ENCODE data around the gene STX2. TPM values are rescaled to one million over a fixed set of nuclear protein-coding genes. Genes with fewer than 3 reads are reported as not detected.
A peak's percentile ranks its signal among the peaks of the same experiment; 100 is the strongest.
"Not testable (repeated sequence)": the region's sequence is repeated elsewhere in the genome, so short reads cannot be mapped to it uniquely, and the experiment has no call there.

STX2 gene
- total and polyA plus RNA-seq, 10 donors = 7.4 to 18.4 (median 12.7) TPM

GRCh38 chr12:130849561-130850417, 10.7 kb upstream of the STX2 start:
- H3K27ac ChIP-seq = no peak overlapping the region
- H3K36me3 ChIP-seq = no peaks in the 10 kb centered on the region
- TF ChIP-seq POLR2A (IDR thresholded peaks at IDR 0.05) (no peak), POLR2AphosphoS5 (IDR thresholded peaks at IDR 0.05) (no peak), CTCF (IDR thresholded peaks at IDR 0.05 in 8 of 11, conservative IDR thresholded peaks at IDR 0.05 in 3 of 11) (no peak)
- H3K9me3 ChIP-seq = peaks cover 0 to 7% (median 0%) of the 10 kb centered on the region in 8 donors
- H3K4me3 ChIP-seq = no peak overlapping the region
- intact Hi-C loops (cut with DNase I; ENCODE audit: low total_unique reads) = no loop called here
- H3K27me3 ChIP-seq (replicated peaks in 1 of 7) = peaks cover 0 to 14% (median 0%) of the 10 kb centered on the region in 7 donors
- 77 to 86% (median 82%) methylated on average over 7 of the region's 7 CpGs for WGBS, 5 donors
- peak; percentile 34 for DNase-seq
- no peaks in the 10 kb centered on the region for H3K4me1 ChIP-seq

GRCh38 chr12:130848785-130849305, 9.8 kb upstream of the STX2 start:
- intact Hi-C loops (cut with DNase I; ENCODE audit: low total_unique reads); H3K4me3 ChIP-seq; H3K27me3 ChIP-seq (replicated peaks in 1 of 7); H3K27ac ChIP-seq; H3K4me1 ChIP-seq; H3K36me3 ChIP-seq; H3K9me3 ChIP-seq: not testable (repeated sequence)
- DNase-seq = peak; percentile 2
- WGBS, 5 donors = 79 to 100% (median 90%) methylated on average over 1 of the region's 1 CpG

- H3K4me1 ChIP-seq; H3K27me3 ChIP-seq (replicated peaks in 1 of 7); H3K4me3 ChIP-seq; intact Hi-C loops (cut with DNase I; ENCODE audit: low total_unique reads); H3K9me3 ChIP-seq; H3K27ac ChIP-seq; H3K36me3 ChIP-seq: not testable (repeated sequence)
- peak; percentile 25 for DNase-seq
- WGBS, 5 donors = 90 to 97% (median 95%) methylated on average over 6 of the region's 6 CpGs
These were observed 9.1 kb upstream of the STX2 start for GRCh38 chr12:130848105-130848504.

- intact Hi-C loops (cut with DNase I; ENCODE audit: low total_unique reads) = no loop called here
- no peaks in the 10 kb centered on the region for H3K36me3 ChIP-seq
- peaks cover 0 to 7% (median 0%) of the 10 kb centered on the region in 8 donors for H3K9me3 ChIP-seq
- no peak for TF ChIP-seq POLR2AphosphoS5 (IDR thresholded peaks at IDR 0.05)
- TF ChIP-seq POLR2A (IDR thresholded peaks at IDR 0.05) = no peak
- TF ChIP-seq CTCF (IDR thresholded peaks at IDR 0.05 in 8 of 11, conservative IDR thresholded peaks at IDR 0.05 in 3 of 11) = no peak
- peak; percentile 7 for DNase-seq
- WGBS, 5 donors = 78 to 88% (median 84%) methylated on average over 7 of the region's 7 CpGs
- no peak overlapping the region for H3K27ac ChIP-seq
- H3K4me3 ChIP-seq = no peak overlapping the region
- no peaks in the 10 kb centered on the region for H3K27me3 ChIP-seq (replicated peaks in 1 of 7)
- no peaks in the 10 kb centered on the region for H3K4me1 ChIP-seq
These were observed 8.1 kb upstream of the STX2 start for GRCh38 chr12:130847112-130847511.

- Histone ChIP-seq H3K27me3 (replicated peaks in 1 of 7) (no peaks in the 10 kb centered on the region), H3K4me1 (no peaks in the 10 kb centered on the region), H3K9me3 (peaks cover 0 to 7% (median 0%) of the 10 kb centered on the region in 8 donors), H3K27ac (no peak overlapping the region), H3K4me3 (no peak overlapping the region), H3K36me3 (no peaks in the 10 kb centered on the region)
- intact Hi-C loops (cut with DNase I; ENCODE audit: low total_unique reads) = no loop called here
- no peak for DNase-seq
- TF ChIP-seq POLR2A (IDR thresholded peaks at IDR 0.05) (no peak), CTCF (IDR thresholded peaks at IDR 0.05 in 8 of 11, conservative IDR thresholded peaks at IDR 0.05 in 3 of 11) (no peak)
These were observed 7.3 kb upstream of the STX2 start for GRCh38 chr12:130846369-130846768.

Measured in spleen (tissue), 11 donors.